Esophagus muscularis mucosa (tissue), 4 donors: ENCODE measurements around the gene PPP2R3B. TPM values are rescaled to one million over a fixed set of nuclear protein-coding genes. Genes with fewer than 3 reads are reported as not detected.
A peak's percentile ranks its signal among the peaks of the same experiment; 100 is the strongest.

Experiments
- DNase-seq: peaks from one replicate; pipeline ENCODE4 v3.0.0-alpha.2; 2017; ENCODE audit errors: extremely low spot score
- H3K27ac ChIP-seq, 4 donors: fragments of 200-600 bp; sonication (generic); replicated peaks in 1 of 4; 1 replicate in 3 of 4; 2 replicates in 1 of 4; pipeline ENCODE4 v1.5.1; 2016 to 2019; ENCODE audit warnings: mild to moderate bottlenecking in 1 of 4
- H3K27me3 ChIP-seq, 4 donors: fragments of 200-600 bp; sonication (generic); one replicate each; pipeline versions ENCODE4 v1.5.1 to v1.6.0; 2016 to 2019
- H3K36me3 ChIP-seq, 4 donors: fragments of 200-600 bp; sonication (generic); one replicate each; pipeline ENCODE4 v1.5.1; 2016 to 2019
- H3K4me1 ChIP-seq, 4 donors: fragments of 200-600 bp; sonication (generic); one replicate each; pipeline ENCODE4 v1.5.1; 2016 to 2019
- H3K4me3 ChIP-seq, 4 donors: fragments of 200-600 bp; sonication (generic); 1 replicate in 2 of 4; 2 replicates in 2 of 4; pipeline ENCODE4 v1.5.1; 2016 to 2019; ENCODE audit warnings: mild to moderate bottlenecking in 4 of 4, moderate library complexity in 1 of 4
- H3K9me3 ChIP-seq, 4 donors: fragments of 200-600 bp; sonication (generic); 1 replicate in 3 of 4; 2 replicates in 1 of 4; pipeline ENCODE4 v1.5.1; 2016 to 2019
- CTCF ChIP-seq, 3 experiments: fragments of 200-600 bp in 2 of 3; fragments of 450-650 bp in 1 of 3; sonication (generic) in 2 of 3; IDR thresholded peaks; one replicate each; pipeline ENCODE4 v1.5.1; 2017 to 2019; ENCODE audit warnings: antibody characterized with exemption in 3 of 3, mild to moderate bottlenecking in 2 of 3, moderate library complexity in 1 of 3
- EP300 ChIP-seq: sonication (generic); formaldehyde crosslinking; IDR thresholded peaks from one replicate; pipeline ENCODE4 v1.6.1; 2017; ENCODE audit warnings: antibody characterized with exemption
- POLR2A ChIP-seq: fragments of 450-650 bp; IDR thresholded peaks from one replicate; pipeline ENCODE4 v1.6.1; 2017; ENCODE audit warnings: antibody characterized with exemption, moderate library complexity, mild to moderate bottlenecking, low read depth
- POLR2AphosphoS5 ChIP-seq, 2 donors: sonication (generic); formaldehyde crosslinking; IDR thresholded peaks; one replicate each; pipeline ENCODE4 v1.6.1; 2017; ENCODE audit warnings: antibody characterized with exemption in 2 of 2
- WGBS: methylation state at CpG from one replicate; pipeline ENCODE4 v1.1.5; 2018; 5-methylcytosine and 5-hydroxymethylcytosine counted together
- intact Hi-C: fragments of 100-400 bp; cut with DNase I; formaldehyde crosslinking; loops from one replicate; pipeline ENCODE4 v1.15.1; 2023
- total RNA-seq, 4 donors: library from RNA; depleted of rRNA; stranded (reverse); fragments of >200 nt; gene quantifications; one replicate each; pipeline versions ENCODE4 v1.1.0 to v1.2.1, GENCODE V29; 2016

The PPP2R3B gene
- total RNA-seq, 4 donors from 2014 or later, result 4.0 to 8.3 (median 5.4) TPM

- intact Hi-C loops, result loop anchor here (2.0 to 5.0 kb wide), 2 partner anchors 36 to 69 kb away; partner anchors contain the start of genes PLCXD1 and PPP2R3B
- WGBS, result 2% methylated on average over 23 of the region's 61 CpGs
- H3K4me3 ChIP-seq, result peak overlapping the region; percentile 94 to 99 (median 96)
- H3K27ac ChIP-seq, result peak overlapping the region; percentile 87 to 99 (median 98)
- H3K4me1 ChIP-seq, result peaks cover 19 to 45% (median 38%) of the 10 kb centered on the region in 4 donors
- peaks cover 21 to 31% (median 29%) of the 10 kb centered on the region in 4 donors for H3K36me3 ChIP-seq
- TF ChIP-seq CTCF (IDR thresholded peaks at IDR 0.05) (no peak), POLR2AphosphoS5 (IDR thresholded peaks at IDR 0.05) (peak in 1 of 2 donors; percentile 69)
- peak; percentile 100 for DNase-seq
- H3K27me3 ChIP-seq, result no peaks in the 10 kb centered on the region
- no peaks in the 10 kb centered on the region for H3K9me3 ChIP-seq
Observed at GRCh38 chrX:318068-318738, 68.5 kb downstream of the PPP2R3B start.

- Histone ChIP-seq H3K27ac (peak overlapping the region; percentile 87 to 99 (median 98)), H3K4me3 (peak overlapping the region; percentile 94 to 99 (median 96)), H3K27me3 (no peaks in the 10 kb centered on the region), H3K4me1 (peaks cover 17 to 39% (median 36%) of the 10 kb centered on the region in 4 donors), H3K9me3 (no peaks in the 10 kb centered on the region), H3K36me3 (peaks cover 28 to 38% (median 36%) of the 10 kb centered on the region in 4 donors)
- intact Hi-C loops, result loop anchor here (2.0 to 5.0 kb wide), 2 partner anchors 35 to 69 kb away; partner anchors contain the start of genes PLCXD1 and PPP2R3B
- DNase-seq, result no peak
- 54% methylated on average over 19 of the region's 28 CpGs for WGBS
- no peak for TF ChIP-seq EP300
- TF ChIP-seq CTCF (IDR thresholded peaks at IDR 0.05), result no peak
- no peak for TF ChIP-seq POLR2AphosphoS5 (IDR thresholded peaks at IDR 0.05)
- no peak for TF ChIP-seq POLR2A
Observed at GRCh38 chrX:317424-318067, 69.2 kb downstream of the PPP2R3B start.

GRCh38 chrX:316351-317325, 70.1 kb downstream of the PPP2R3B start:
- Histone ChIP-seq H3K4me1 (peaks cover 17 to 38% (median 36%) of the 10 kb centered on the region in 4 donors), H3K27ac (peak overlapping the region in 2 of 4 donors; percentile 98 to 99), H3K9me3 (no peaks in the 10 kb centered on the region), H3K36me3 (peaks cover 36 to 47% (median 45%) of the 10 kb centered on the region in 4 donors), H3K4me3 (no peak overlapping the region), H3K27me3 (no peaks in the 10 kb centered on the region)
- intact Hi-C loops, result loop anchor here (5.0 kb wide), 1 partner anchor 34 kb away; the partner anchor contains the start of gene PLCXD1
- TF ChIP-seq CTCF (IDR thresholded peaks at IDR 0.05) (no peak), EP300 (no peak), POLR2A (no peak), POLR2AphosphoS5 (IDR thresholded peaks at IDR 0.05) (no peak)
- DNase-seq, result no peak
- WGBS, result 92% methylated on average over 22 of the region's 50 CpGs

- TF ChIP-seq POLR2AphosphoS5 (IDR thresholded peaks at IDR 0.05), result no peak
- TF ChIP-seq POLR2A, result no peak
- TF ChIP-seq EP300, result no peak
- Histone ChIP-seq H3K4me3 (no peak overlapping the region), H3K4me1 (peaks cover 7 to 27% (median 25%) of the 10 kb centered on the region in 4 donors), H3K27ac (no peak overlapping the region), H3K9me3 (no peaks in the 10 kb centered on the region), H3K36me3 (peaks cover 49 to 64% (median 59%) of the 10 kb centered on the region in 4 donors), H3K27me3 (no peaks in the 10 kb centered on the region)
- no peak for DNase-seq
- 90% methylated on average over 46 of the region's 51 CpGs for WGBS
- intact Hi-C loops, result loop anchor here (5.0 kb wide), 1 partner anchor 33 kb away; the partner anchor contains the start of gene PLCXD1
Observed at GRCh38 chrX:314781-315595, 71.7 kb downstream of the PPP2R3B start.
